ENCODE results near the gene ARHGEF1.
"Not testable (repeated sequence)": the region's sequence is repeated elsewhere in the genome, so short reads cannot be mapped to it uniquely, and the experiment has no call there.

The ARHGEF1 gene

GRCh38 chr19:41863209-41863931 is 19.6 kb upstream of the ARHGEF1 start:
- no peak for DNase-seq (ENCODE audit: low read depth)

- no peak for DNase-seq (ENCODE audit: low read depth)
Observed at GRCh38 chr19:41864374-41864773, 18.6 kb upstream of the ARHGEF1 start.

GRCh38 chr19:41866284-41866683 is 16.7 kb upstream of the ARHGEF1 start:
- DNase-seq (ENCODE audit: low read depth), result no peak

- DNase-seq (ENCODE audit: low read depth), result no peak
Observed at GRCh38 chr19:41868120-41868988, 14.6 kb upstream of the ARHGEF1 start.

- no peak for DNase-seq (ENCODE audit: low read depth)
Observed at GRCh38 chr19:41868989-41869300, 14.0 kb upstream of the ARHGEF1 start.

GRCh38 chr19:41869374-41869955 is 13.5 kb upstream of the ARHGEF1 start:
- no peak for DNase-seq (ENCODE audit: low read depth)

- no peak for DNase-seq (ENCODE audit: low read depth)
Observed at GRCh38 chr19:41870401-41870873, 12.5 kb upstream of the ARHGEF1 start.

GRCh38 chr19:41871573-41872383 is 11.2 kb upstream of the ARHGEF1 start:
- DNase-seq (ENCODE audit: low read depth), result peak; percentile 42

- DNase-seq (ENCODE audit: low read depth), result no peak
Observed at GRCh38 chr19:41872384-41872774, 10.6 kb upstream of the ARHGEF1 start.

GRCh38 chr19:41872775-41873647 is 10.0 kb upstream of the ARHGEF1 start:
- peak; percentile 47 for DNase-seq (ENCODE audit: low read depth)

- not testable (repeated sequence) for DNase-seq (ENCODE audit: low read depth)
Observed at GRCh38 chr19:41875973-41876372, 7.0 kb upstream of the ARHGEF1 start.

- no peak for DNase-seq (ENCODE audit: low read depth)
Observed at GRCh38 chr19:41876847-41877832, 5.8 kb upstream of the ARHGEF1 start, which contains the start of gene CD79A. TSS of gene CD79A (plus strand) at chr19:41877279. CDS start at chr19:41877305, 26 bp downstream.

GRCh38 chr19:41877916-41878905 is 4.8 kb upstream of the ARHGEF1 start:
- DNase-seq (ENCODE audit: low read depth), result no peak

GRCh38 chr19:41879080-41879479 is 3.9 kb upstream of the ARHGEF1 start:
- no peak for DNase-seq (ENCODE audit: low read depth)

GRCh38 chr19:41879670-41880328 is 3.2 kb upstream of the ARHGEF1 start:
- DNase-seq (ENCODE audit: low read depth), result no peak

GRCh38 chr19:41880329-41880708 is 2.7 kb upstream of the ARHGEF1 start:
- DNase-seq (ENCODE audit: low read depth), result no peak

- DNase-seq (ENCODE audit: low read depth), result no peak
Observed at GRCh38 chr19:41883463-41883820, 458 bp downstream of the ARHGEF1 start.
